Hepatocyte (in vitro differentiated cells): ENCODE measurements around the gene RHOT2.

Source experiments
- CTCF ChIP-seq: fragments of 200-600 bp; sonication (generic); IDR thresholded peaks from 2 replicates; pipeline ENCODE4 v1.5.1; 2016; ENCODE audit warnings: antibody characterized with exemption, mild to moderate bottlenecking; ENCODE audit not compliant: poor library complexity
- EZH2 ChIP-seq: fragments of 200-600 bp; sonication (generic); IDR thresholded peaks from 2 replicates; pipeline ENCODE4 v1.6.1; 2016; ENCODE audit warnings: antibody characterized with exemption, mild to moderate bottlenecking, borderline replicate concordance
- EZH2phosphoT487 ChIP-seq: fragments of 200-600 bp; sonication (generic); IDR thresholded peaks from one replicate; pipeline ENCODE4 v1.6.1; 2018; ENCODE audit warnings: antibody characterized with exemption, mild to moderate bottlenecking, low read depth, moderate library complexity; ENCODE audit not compliant: unreplicated experiment, severe bottlenecking

DNA sequence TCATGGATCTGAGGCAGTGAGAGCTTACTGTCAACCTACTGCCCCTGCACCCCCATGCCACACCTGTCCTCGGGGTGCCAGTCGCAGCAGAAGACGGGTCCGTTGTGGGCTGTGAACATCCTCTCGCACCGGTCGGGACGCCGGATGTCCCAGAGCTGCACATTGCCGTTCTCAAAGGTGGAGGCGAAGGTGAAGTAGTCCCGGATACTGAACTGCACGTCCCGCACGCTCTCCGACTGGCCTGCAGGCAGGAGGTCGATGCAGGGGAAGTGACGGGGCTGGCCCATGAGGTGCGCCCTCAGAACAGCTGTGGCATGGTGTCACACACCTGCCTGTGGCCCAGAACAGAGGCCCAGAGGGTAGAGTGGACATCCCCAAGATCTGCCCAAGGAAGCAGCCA lies 19.6 kb downstream of the RHOT2 start:
- TF ChIP-seq CTCF, result no peak
- TF ChIP-seq EZH2, result no peak
- no peak for TF ChIP-seq EZH2phosphoT487
